GM23338 (cell line): ENCODE measurements around the gene PLA2R1. TPM values are rescaled to one million over a fixed set of nuclear protein-coding genes. Genes with fewer than 3 reads are reported as not detected.

Source experiments
- ATAC-seq: fragments of 200-7000 bp; cut with Tn5 transposase; 3 replicates; pipeline ENCODE4 v1.9.1; 2020
- DNase-seq: peaks from one replicate; pipeline ENCODE4 v3.0.0-alpha.2; 2015; ENCODE audit warnings: low spot score
- H2AFZ ChIP-seq: fragments of 200-600 bp; sonication (generic); 2 replicates; pipeline ENCODE4 v1.8.0; 2016; ENCODE audit warnings: antibody characterized with exemption, mild to moderate bottlenecking, moderate library complexity
- H3F3A ChIP-seq: fragments of 200-600 bp; sonication (generic); replicated peaks from 2 replicates; pipeline ENCODE4 v1.8.0; 2017; ENCODE audit warnings: antibody characterized with exemption, mixed run types, low read depth
- H3K27ac ChIP-seq: fragments of 200-600 bp; sonication (generic); 2 replicates; pipeline ENCODE4 v1.6.1; 2016; ENCODE audit warnings: low read depth
- H3K27me3 ChIP-seq: fragments of 200-600 bp; sonication (generic); 2 replicates; pipeline ENCODE4 v1.8.0; 2016; ENCODE audit warnings: mild to moderate bottlenecking, mixed run types, moderate library complexity; ENCODE audit not compliant: insufficient read depth
- H3K36me3 ChIP-seq: fragments of 200-600 bp; sonication (generic); 2 replicates; pipeline ENCODE4 v1.8.0; 2016; ENCODE audit warnings: mild to moderate bottlenecking; ENCODE audit not compliant: insufficient read depth
- H3K4me1 ChIP-seq: fragments of 200-600 bp; sonication (generic); 2 replicates; pipeline ENCODE4 v1.8.0; 2016; ENCODE audit warnings: mild to moderate bottlenecking, moderate library complexity; ENCODE audit not compliant: insufficient read depth
- H3K4me2 ChIP-seq: fragments of 200-600 bp; sonication (generic); 2 replicates; pipeline ENCODE4 v1.7.1; 2017; ENCODE audit warnings: mixed run types
- H3K4me3 ChIP-seq: fragments of 200-600 bp; sonication (generic); 2 replicates; pipeline ENCODE4 v1.6.1; 2016; ENCODE audit warnings: mixed run types
- H3K79me2 ChIP-seq: fragments of 200-600 bp; sonication (generic); replicated peaks from 2 replicates; pipeline ENCODE4 v1.8.0; 2017; ENCODE audit warnings: mild to moderate bottlenecking; ENCODE audit not compliant: insufficient read depth
- H3K9me2 ChIP-seq: fragments of 200-600 bp; sonication (generic); 2 replicates; pipeline ENCODE4 v1.8.0; 2017; ENCODE audit not compliant: insufficient read depth
- H4K20me1 ChIP-seq: fragments of 200-600 bp; sonication (generic); replicated peaks from 2 replicates; pipeline ENCODE4 v1.8.0; 2017; ENCODE audit warnings: mild to moderate bottlenecking; ENCODE audit not compliant: insufficient read depth
- H3K27ac Mint-ChIP-seq: 2 replicates; pipeline ENCODE4 v1.8.0; 2020; ENCODE audit warnings: inconsistent platforms, mild to moderate bottlenecking, moderate library complexity, mixed read lengths
- H3K27me3 Mint-ChIP-seq: 3 replicates; pipeline ENCODE4 v1.8.0; 2022; ENCODE audit warnings: low read depth, mild to moderate bottlenecking, moderate library complexity, mixed read lengths, inconsistent platforms; ENCODE audit not compliant: insufficient read depth, poor library complexity
- H3K36me3 Mint-ChIP-seq: 3 replicates; pipeline ENCODE4 v1.8.0; 2021; ENCODE audit warnings: low read depth, mild to moderate bottlenecking, inconsistent platforms, moderate library complexity, mixed read lengths
- H3K4me1 Mint-ChIP-seq: 3 replicates; pipeline ENCODE4 v1.8.0; 2020; ENCODE audit warnings: mild to moderate bottlenecking, inconsistent platforms, mixed read lengths
- H3K4me3 Mint-ChIP-seq: 3 replicates; pipeline ENCODE4 v1.8.0; 2021; ENCODE audit warnings: moderate library complexity, mild to moderate bottlenecking, inconsistent platforms, mixed read lengths
- H3K9me3 Mint-ChIP-seq: 3 replicates; pipeline ENCODE4 v1.8.0; 2020; ENCODE audit warnings: moderate library complexity, mild to moderate bottlenecking, inconsistent platforms, mixed read lengths
- CREB1 ChIP-seq: fragments of 250-450 bp; sonication (Bioruptor Pico); IDR thresholded peaks from 2 replicates; pipeline ENCODE4 v1.5.0; 2020; ENCODE audit warnings: low read depth, mild to moderate bottlenecking, moderate library complexity
- CTCF ChIP-seq, 2 experiments: fragments of 200-600 bp in 1 of 2; sonication (generic) in 1 of 2; conservative IDR thresholded peaks; 2 replicates each; pipeline versions ENCODE4 v1.5.1 to v1.6.1; 2016 to 2017; ENCODE audit warnings: antibody characterized with exemption in 2 of 2, low read depth in 2 of 2, mild to moderate bottlenecking in 2 of 2, moderate library complexity in 1 of 2
- ETS1 ChIP-seq: IDR thresholded peaks from 2 replicates; pipeline ENCODE4 v1.6.1; 2016; ENCODE audit warnings: antibody characterized with exemption
- EZH2 ChIP-seq: fragments of 200-600 bp; sonication (generic); IDR thresholded peaks from one replicate; pipeline ENCODE4 v1.8.0; 2017; ENCODE audit warnings: antibody characterized with exemption, mild to moderate bottlenecking, low read depth; ENCODE audit not compliant: unreplicated experiment
- EZH2phosphoT487 ChIP-seq: fragments of 200-600 bp; sonication (generic); IDR thresholded peaks from one replicate; pipeline ENCODE4 v1.8.1; 2018; ENCODE audit warnings: antibody characterized with exemption; ENCODE audit not compliant: unreplicated experiment
- JUNB ChIP-seq: IDR thresholded peaks from one replicate; pipeline ENCODE4 v1.6.1; 2016; ENCODE audit warnings: antibody characterized with exemption; ENCODE audit not compliant: unreplicated experiment
- POLR2AphosphoS5 ChIP-seq: IDR thresholded peaks from 2 replicates; pipeline ENCODE4 v1.6.1; 2016; ENCODE audit warnings: antibody characterized with exemption, low read depth
- REST ChIP-seq: IDR thresholded peaks from one replicate; pipeline ENCODE4 v1.6.1; 2018; ENCODE audit warnings: antibody characterized with exemption; ENCODE audit not compliant: unreplicated experiment
- STAT1 ChIP-seq: IDR thresholded peaks from one replicate; pipeline ENCODE4 v1.6.1; 2016; ENCODE audit warnings: antibody characterized with exemption; ENCODE audit not compliant: unreplicated experiment
- ZNF114 ChIP-seq: fragments of 250-450 bp; sonication (Bioruptor Pico); IDR thresholded peaks from 2 replicates; pipeline ENCODE4 v1.5.0; 2020; ENCODE audit warnings: mild to moderate bottlenecking, moderate library complexity
- ZNF331 ChIP-seq: fragments of 250-450 bp; sonication (Bioruptor Pico); IDR thresholded peaks from 2 replicates; pipeline ENCODE4 v1.5.0; 2020; ENCODE audit warnings: low read depth, mild to moderate bottlenecking, moderate library complexity
- polyA plus RNA-seq: library from polyadenylated mRNA; unstranded; fragments of >200 nt; fragmentation: Nextera tagmentation; extraction: Ambion mirVana; gene quantifications from 2 replicates; pipeline ENCODE4 v1.2.1, GENCODE V29; 2016
- total RNA-seq: library from RNA; depleted of rRNA; stranded (reverse); fragments of >200 nt; shearing (Covaris generic); gene quantifications from 2 replicates; pipeline ENCODE4 v1.2.3, GENCODE V29; 2014

The PLA2R1 gene
- total and polyA plus RNA-seq, 2 experiments from 2014 or later: 0.57 to 1.2 TPM

GRCh38 chr2:160076241-160076640 lies 13.8 kb upstream of the PLA2R1 start (continued):
- TF ChIP-seq REST: no peak
- no peak for TF ChIP-seq STAT1
- no peak for TF ChIP-seq JUNB
- TF ChIP-seq EZH2: no peak
- TF ChIP-seq ZNF114 (CRISPR knock-in tag): no peak
- no peak for TF ChIP-seq ZNF331 (CRISPR knock-in tag)
- TF ChIP-seq EZH2phosphoT487: no peak
- no peak for TF ChIP-seq POLR2AphosphoS5
- no peak for TF ChIP-seq ETS1

- Histone ChIP-seq H3K4me2 (no peak overlapping the region), H3K4me1 (no peaks in the 10 kb centered on the region), H3K4me3 (no peak overlapping the region), H3K27ac (no peak overlapping the region), H3K36me3 (no peaks in the 10 kb centered on the region; the same call in 1 of the 2 replicates), H3K27me3 (no peaks in the 10 kb centered on the region), H3K79me2 (no peaks in the 10 kb centered on the region), H4K20me1 (no peaks in the 10 kb centered on the region), H3K9me2 (peaks cover 5% of the 10 kb centered on the region; the same call in 1 of the 2 replicates), H2AFZ (no peak overlapping the region), H3F3A (no peaks in the 10 kb centered on the region)
- Mint-ChIP-seq H3K27me3 (no peaks in the 10 kb centered on the region), H3K9me3 (peaks cover 27% of the 10 kb centered on the region), H3K4me1 (no peaks in the 10 kb centered on the region), H3K4me3 (no peak overlapping the region), H3K27ac (no peak overlapping the region), H3K36me3 (peaks cover 5% of the 10 kb centered on the region; the same call in 1 of the 3 replicates)
- no peak for ATAC-seq
- DNase-seq: no peak
- TF ChIP-seq EZH2: no peak
- TF ChIP-seq CREB1 (CRISPR knock-in tag): no peak
- no peak for TF ChIP-seq REST
- TF ChIP-seq ETS1: no peak
- TF ChIP-seq CTCF (conservative IDR thresholded peaks at IDR 0.05; ENCODE audit: low read depth in 2 of 2): no peak
- no peak for TF ChIP-seq ZNF114 (CRISPR knock-in tag)
- no peak for TF ChIP-seq POLR2AphosphoS5
- TF ChIP-seq ZNF331 (CRISPR knock-in tag): no peak
Observed at GRCh38 chr2:160075171-160075570, 12.8 kb upstream of the PLA2R1 start.
